GM19452 (cell line): ENCODE measurements around the gene PHB1.
"Not testable (repeated sequence)": the region's sequence is repeated elsewhere in the genome, so short reads cannot be mapped to it uniquely, and the experiment has no call there.

ENCODE experiments used
- ATAC-seq: cut with Tn5 transposase; IDR thresholded peaks from one replicate; pipeline ENCODE4 v1.9.1; 2021; ENCODE audit not compliant: unreplicated experiment

Gene PHB1

GRCh38 chr17:49381793-49382192, 32.9 kb downstream of the PHB1 start:
- no peak for ATAC-seq

GRCh38 chr17:49381033-49381432, 33.6 kb downstream of the PHB1 start:
- no peak for ATAC-seq

DNA sequence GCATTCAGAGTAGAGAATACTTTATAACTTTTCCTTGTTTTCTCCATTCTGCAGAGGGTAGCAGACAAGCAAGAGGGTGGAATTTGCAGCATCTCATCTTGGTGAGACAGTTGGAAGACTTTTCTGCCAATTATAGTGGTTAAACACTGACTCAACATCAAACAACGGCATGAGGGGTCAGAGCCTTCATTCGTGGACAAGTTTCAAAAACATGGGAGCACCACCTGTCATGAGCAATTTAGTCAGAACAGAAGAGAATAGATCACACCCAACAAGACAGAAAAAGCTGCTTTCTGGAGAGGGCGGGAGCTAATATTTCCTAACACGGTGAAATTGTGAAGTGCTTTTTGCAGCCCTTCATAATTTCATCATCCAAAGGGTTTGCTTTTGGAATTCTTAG, 34.8 kb downstream of the PHB1 start:
- no peak for ATAC-seq

DNA sequence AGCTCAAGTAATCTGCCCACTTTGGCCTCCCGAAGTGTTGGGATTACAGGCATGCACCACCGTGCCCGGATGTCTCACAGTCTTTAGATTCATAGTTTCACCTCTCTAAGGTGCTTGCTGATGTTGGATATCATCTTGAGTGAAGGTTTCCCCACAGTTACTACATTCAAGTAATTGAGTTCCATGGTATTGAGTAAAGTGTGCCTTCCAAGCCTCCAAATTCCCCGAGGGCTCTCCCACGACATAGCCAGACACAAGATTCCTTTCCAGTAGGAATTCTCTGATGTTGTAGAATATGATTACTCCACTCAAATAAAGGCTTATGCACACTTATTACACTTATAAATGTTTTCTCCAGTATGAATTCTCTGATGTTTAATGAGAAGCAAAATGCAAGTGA, 36.4 kb downstream of the PHB1 start:
- ATAC-seq, result no peak

DNA sequence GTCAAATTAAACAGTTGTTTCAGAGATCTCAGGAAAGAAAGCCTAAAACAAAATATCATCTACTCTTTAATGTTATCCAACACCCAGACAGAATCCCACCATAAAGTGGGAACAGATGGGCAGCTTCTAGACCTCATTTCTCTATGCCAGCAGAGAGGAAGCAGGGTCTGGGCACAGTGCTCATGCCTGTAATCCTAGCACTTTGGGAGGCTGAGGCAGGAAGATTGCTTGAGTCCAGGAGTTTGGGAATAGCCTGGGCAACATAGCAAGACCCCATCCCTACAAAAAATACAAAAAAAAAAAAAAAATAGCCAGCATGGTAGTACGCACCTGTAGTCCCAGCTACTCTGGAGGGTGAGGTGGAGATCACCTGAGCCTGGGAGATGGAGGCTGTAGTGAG, 39.1 kb downstream of the PHB1 start:
- ATAC-seq, result no peak

- ATAC-seq, result no peak
Measured at GRCh38 chr17:49373115-49373514, 41.6 kb downstream of the PHB1 start.

DNA sequence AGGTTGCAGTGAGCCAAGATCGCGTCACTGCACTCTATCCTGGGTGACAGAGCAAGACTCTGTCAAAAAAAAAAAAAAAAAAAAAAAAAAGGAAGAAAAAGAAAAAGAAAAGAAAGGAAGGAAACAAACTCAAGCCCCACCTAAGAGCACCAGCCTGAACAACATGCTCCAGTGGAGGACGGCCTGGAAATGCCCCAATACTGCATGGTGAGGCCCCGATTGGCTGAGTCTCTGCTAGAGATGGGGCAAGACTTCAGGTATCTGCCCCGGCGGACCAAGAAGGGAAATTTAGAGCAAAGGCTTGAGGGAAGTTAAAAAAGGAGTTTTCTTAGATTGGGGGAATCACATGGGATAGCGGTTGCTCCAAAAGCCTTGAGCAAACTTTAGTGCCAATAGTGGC, 42.3 kb downstream of the PHB1 start:
- no peak for ATAC-seq

GRCh38 chr17:49370971-49371834, 43.5 kb downstream of the PHB1 start:
- no peak for ATAC-seq

DNA sequence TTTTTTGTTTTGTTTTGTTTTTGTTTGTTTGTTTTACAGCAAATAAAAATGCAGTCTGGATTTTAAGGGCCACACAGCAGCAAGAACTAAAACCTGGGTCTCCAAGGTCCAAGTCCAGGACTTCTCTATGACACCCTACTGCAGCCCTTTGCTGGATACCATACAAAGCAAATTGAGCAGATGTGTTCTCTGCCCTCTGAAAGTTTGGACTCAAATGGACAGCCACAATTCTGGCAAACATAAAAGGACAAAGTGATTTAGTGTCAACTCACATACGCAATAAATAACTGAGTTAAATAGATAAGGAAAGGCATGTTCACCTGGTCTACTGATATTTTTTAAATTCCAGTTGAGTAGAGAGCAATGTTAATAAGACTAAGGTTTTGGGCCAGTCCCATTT, 44.9 kb downstream of the PHB1 start:
- no peak for ATAC-seq

DNA sequence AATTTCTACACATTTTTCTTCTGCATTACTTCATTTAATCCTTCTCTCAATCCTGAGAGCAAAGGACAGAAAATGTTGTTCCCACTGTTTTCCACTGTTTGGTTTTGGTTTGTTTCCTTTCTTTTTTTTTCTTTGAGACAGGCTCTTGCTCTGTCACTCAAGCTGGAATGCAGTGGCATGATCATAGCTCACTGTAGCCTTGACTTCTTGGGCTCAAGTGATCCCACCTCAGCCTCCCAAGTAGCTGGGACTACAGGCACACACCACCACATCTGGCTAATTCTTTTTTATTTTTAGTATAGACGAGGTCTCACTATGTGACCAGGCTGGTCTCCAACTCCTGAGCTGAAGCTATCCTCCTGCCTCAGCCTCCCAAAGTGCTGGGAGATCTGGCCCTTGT, 45.6 kb downstream of the PHB1 start:
- ATAC-seq, result no peak

GRCh38 chr17:49365667-49366066, 49.0 kb downstream of the PHB1 start:
- no peak for ATAC-seq

DNA sequence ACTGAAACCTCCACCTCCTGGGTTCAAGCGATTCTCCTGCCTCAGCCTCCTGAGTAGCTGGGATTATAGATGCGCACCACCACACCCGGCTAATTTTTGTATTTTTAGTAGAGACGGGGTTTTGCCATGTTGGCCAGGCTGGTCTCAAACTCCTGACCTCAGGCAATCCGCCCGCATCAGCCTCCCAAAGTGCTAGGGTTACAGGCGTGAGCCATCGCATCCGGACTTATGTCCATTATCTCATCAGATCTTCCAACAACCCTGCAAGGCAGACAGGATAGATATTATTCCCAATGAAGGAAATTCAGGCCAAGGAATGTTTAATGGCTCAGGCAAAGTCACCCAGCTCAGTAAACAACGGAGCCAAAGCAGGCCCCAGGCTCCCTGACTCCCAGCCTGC, 49.6 kb downstream of the PHB1 start:
- ATAC-seq, result not testable (repeated sequence)

DNA sequence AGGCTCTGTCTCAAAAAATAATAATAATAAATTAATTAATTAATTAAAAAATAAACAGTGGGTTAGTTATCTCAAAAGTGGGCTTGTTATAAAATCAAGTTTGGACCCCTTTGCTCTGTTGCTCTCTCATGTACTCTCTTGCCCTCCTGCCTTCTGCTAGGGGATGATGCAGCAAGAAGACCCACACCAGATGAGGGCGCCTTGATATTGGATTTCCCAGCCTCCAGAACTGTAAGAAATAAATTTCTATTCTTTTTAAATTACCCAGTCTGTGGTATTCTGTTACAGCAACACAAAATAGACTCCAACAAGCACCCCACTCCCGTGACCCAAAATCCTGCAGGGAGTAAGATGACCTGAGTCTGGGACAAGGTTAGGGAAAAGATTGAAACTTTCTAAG, 50.6 kb downstream of the PHB1 start:
- no peak for ATAC-seq

DNA sequence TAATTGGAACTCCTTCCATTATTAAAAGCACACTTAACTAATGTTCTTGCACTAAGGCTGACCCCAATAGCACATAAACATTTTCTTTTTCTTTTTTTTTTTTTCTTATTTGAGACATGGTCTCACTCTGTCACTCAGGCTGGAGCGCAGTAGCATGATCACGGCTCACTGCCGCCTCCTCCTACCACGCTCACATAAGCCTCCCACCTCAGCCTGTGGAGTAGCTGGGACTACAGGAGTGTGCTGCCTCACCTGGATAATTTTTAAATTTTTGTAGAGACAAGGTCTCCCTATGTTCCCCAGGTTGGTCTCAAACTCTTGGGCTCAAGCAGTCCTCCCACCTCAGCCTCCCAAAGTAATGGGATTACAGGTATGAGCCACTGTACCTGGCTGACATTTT, 51.4 kb downstream of the PHB1 start:
- no peak for ATAC-seq

DNA sequence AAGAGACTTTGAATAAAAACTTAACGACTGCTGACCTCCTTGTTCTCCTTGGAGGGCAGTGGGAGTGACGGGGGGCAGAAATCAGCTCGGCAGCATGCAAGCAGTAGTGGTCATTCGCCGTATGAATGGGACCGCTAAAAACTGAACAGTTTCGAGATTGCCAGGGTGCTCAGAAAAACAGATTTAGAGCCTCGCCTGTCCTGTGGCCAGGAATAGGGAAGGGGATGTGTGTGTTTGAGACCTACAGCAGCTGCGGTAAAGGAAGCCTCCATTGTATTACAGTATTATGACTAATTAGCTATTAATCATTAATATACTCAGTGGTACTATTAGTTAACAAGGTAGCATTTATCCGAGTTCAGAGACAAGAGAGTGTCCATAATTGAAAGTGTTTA, 52.0 kb downstream of the PHB1 start:
- no peak for ATAC-seq

DNA sequence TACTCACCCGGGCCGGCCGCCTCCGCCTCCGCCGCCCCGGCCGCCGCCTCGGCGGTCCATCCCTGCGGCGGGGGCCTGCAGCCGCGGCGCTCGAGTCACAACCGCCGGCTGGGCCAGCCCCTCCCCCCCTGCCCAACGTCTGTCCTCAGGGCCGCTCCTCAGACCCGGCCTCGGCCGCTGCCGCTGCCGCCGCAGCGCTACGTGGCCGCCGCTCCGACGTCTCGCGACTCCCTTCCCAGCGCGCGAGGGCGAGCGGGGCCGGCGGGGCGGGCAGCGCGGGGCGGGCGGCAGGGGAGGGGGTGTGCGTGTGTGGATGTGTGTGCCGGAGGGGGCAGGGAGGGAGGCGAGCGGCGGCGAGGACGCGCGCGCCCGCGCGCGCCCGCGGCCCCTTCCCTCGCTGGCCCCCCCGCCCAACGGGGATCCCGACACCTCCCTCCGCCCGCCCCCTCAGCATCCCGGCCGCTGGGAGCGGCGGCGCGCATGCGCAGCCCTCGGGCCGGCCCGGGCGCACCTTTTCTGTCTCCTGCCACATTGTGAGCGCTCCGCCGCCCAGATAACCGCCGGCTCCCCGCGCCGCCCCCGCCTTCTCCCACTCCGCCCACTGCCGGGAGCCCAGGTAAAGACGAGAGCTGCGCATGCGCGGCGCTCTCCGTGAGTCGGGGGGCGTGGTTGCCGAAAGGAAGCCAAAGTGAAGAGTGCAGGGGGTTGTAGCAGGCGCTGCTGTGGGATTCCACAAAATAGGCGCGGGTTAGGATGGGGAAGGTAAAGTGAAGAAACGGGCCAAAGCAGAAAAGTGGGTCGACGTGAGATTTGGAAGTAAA, 52.6 kb downstream of the PHB1 start, which contains the start of gene ZNF652:
TSS of gene ZNF652 (minus strand) at position 349 of the 821 bp plus-strand sequence. CDS start 44,525 bp downstream, outside the sequence.
- ATAC-seq, result peak; percentile 57

DNA sequence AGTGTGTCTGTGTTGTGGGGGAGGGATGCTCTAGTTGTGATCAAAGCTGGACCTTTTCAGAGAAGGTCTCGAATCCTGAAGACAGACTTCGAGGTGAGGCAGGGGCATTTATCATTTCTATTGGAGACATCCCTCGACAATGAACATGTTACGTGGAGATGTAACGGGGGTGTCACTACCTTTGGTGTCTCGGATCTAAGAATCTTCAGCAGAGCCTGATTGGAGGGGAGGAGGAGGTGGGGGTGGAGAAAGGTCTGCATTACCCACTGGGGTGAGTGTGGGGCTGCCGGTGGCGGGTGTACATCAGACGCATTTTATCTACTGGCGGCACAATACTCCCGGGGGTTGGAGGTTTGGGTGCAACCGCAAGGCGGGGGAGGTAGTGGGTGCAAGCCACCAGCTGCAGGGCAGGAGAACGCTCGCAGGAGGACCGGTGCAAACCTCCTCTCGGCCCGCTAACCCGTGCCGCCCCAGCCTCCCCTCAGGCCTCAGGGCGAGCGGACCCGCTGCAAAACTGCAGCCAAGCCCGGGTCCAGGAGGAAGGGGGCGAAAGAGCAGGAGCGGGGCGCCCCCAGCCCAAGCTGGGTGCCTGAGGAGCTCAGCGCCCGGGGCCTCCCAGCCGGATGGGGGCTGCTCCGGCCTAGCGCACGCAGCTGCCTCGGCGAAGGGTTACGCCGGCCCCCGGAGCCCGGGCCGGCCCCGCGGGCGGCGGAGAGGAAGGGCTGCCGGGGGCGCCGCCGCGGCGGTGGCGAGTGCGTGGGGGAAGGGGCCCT, 53.4 kb downstream of the PHB1 start:
- peak; percentile 25 for ATAC-seq

GRCh38 chr17:49360796-49361128, 53.9 kb downstream of the PHB1 start:
- ATAC-seq, result no peak

DNA sequence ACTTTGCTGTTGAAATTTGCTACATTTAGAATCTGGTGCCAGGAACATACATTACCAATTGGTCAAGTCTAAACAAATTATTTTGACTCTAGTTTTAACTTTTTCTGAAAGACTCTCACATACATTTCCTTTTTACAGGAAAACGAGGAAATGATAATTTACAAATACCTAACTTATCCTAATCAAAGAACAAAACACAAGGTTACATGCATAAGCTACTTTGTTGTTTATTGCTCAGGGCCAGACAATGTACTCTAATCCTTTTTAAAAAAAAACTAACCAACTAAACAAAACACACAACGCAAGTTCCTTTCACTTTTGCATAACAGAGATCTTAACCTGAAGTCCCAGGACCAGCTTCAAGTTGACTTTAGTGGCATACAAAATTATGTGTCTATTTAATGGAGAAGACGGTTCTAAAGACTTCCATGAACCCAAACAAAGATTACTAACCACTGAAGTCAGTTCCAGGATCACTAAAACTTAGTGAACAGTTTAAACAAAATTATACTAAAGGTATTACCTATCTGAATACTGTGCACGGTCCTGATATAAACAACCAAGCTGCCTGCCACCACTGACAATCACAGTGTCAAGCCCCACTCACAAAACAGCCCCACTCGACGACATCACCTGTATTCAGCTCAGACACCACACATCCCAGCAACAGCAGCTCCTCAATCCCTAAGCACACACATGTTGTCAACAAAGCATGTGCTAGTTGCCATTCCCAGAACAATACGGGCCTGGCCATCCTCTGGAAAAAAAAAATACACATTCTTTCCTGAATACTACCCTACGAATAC, 54.5 kb downstream of the PHB1 start:
- ATAC-seq, result no peak

DNA sequence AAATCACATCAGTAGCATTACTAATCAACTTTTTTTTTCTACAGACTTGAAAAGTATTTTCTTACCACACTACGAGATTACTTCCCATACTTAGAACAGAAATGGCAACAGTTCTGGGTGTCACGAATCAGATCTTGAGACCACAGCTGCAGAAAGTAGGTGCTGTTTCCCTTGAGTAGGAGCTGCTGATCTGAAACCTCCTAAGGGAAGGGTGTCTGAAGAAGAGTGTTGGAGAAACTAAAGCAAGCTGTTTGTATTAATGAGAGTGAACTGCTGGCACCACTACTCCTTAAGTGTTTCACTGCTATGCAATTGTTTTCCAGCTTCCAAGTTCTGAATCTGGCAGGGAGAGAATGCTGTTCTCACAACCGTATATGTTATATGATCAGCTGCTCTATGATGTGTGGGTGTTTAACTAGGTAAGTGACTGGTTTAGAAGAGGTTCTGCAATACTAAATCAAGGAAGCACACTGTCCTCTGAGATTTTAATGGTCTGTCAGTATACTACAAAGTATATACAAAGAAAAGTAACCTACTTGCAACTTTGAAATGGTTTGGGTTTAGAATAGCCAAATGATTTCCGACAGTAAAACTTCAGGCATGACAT, 55.9 kb downstream of the PHB1 start:
- ATAC-seq, result no peak
